ENCODE measurements around the gene CFAP91.

CFAP91 gene

DNA sequence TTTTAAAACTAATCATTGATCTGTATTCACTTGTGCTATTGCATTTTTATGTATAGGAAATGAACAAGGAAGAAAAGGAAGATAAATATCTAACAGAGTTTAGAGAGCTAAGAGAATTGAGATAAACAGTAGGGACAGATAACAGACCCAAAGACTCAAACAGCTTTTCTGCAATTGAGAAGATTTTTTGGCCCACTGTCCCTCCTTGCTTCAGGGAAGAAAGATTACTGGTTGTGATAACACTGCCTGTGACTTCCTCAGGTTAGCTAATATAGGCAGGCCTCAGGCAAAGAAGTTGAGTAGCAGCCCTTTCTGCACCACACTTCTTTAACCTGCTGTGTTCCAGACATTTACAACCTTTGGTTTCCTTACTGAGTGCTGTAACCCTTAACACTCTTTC is 22.9 kb upstream of the CFAP91 start:
- no peak overlapping the region for H3K14ac ChIP-seq (ENCODE audit: low read length)
- H3K18ac ChIP-seq (ENCODE audit: low read length) = no peak overlapping the region
- H4K91ac ChIP-seq (ENCODE audit: low read depth, low read length, poor library complexity) = no peak overlapping the region
- H3K9me3 ChIP-seq (replicated peaks in 1 of 2; ENCODE audit: control insufficient read depth in 2 of 2, insufficient read depth in 1 of 2, low read depth in 1 of 2, low read length in 2 of 2) = no peaks in the 10 kb centered on the region
- H2BK12ac ChIP-seq (ENCODE audit: low read length) = no peak overlapping the region
- no peak overlapping the region for H3K27ac ChIP-seq (replicated peaks; ENCODE audit: low read length)
- H2AK5ac ChIP-seq (ENCODE audit: low read depth, low read length) = no peak overlapping the region
- H3K27me3 ChIP-seq (ENCODE audit: control insufficient read depth in 3 of 3, insufficient read depth in 3 of 3, low read depth in 1 of 3, low read length in 3 of 3) = no peaks in the 10 kb centered on the region
- no peak overlapping the region for H3K9ac ChIP-seq (ENCODE audit: low read depth, low read length, poor library complexity)
- peaks cover 2 to 5% of the 10 kb centered on the region in 2 donors for H3K4me1 ChIP-seq (ENCODE audit: control insufficient read depth in 2 of 2, insufficient read depth in 1 of 2, low read depth in 1 of 2, low read length in 2 of 2)
- peaks cover 0 to 7% of the 10 kb centered on the region in 2 donors for H3K36me3 ChIP-seq (replicated peaks in 1 of 2; ENCODE audit: control insufficient read depth in 2 of 2, insufficient read depth in 2 of 2, low read length in 2 of 2)
- H3K4me2 ChIP-seq (ENCODE audit: insufficient read depth, low read length, poor library complexity, severe bottlenecking) = no peak overlapping the region
- H3K4ac ChIP-seq (ENCODE audit: low read length) = no peak overlapping the region
- H2BK5ac ChIP-seq (ENCODE audit: low read length) = no peak overlapping the region
- H3K23ac ChIP-seq (ENCODE audit: low read depth, low read length, poor library complexity) = no peak overlapping the region
- no peak overlapping the region for H3K4me3 ChIP-seq (ENCODE audit: low read length in 2 of 2)
- H2AFZ ChIP-seq (ENCODE audit: low read length) = no peak overlapping the region
- H4K8ac ChIP-seq (ENCODE audit: low read depth, low read length) = no peak overlapping the region
- H2BK120ac ChIP-seq (ENCODE audit: low read depth, low read length) = no peak overlapping the region
- no peak for DNase-seq (ENCODE audit: low spot score)
- no peak overlapping the region for H2BK15ac ChIP-seq (ENCODE audit: low read length)
- H3K79me1 ChIP-seq (ENCODE audit: low read depth, low read length) = no peaks in the 10 kb centered on the region

DNA sequence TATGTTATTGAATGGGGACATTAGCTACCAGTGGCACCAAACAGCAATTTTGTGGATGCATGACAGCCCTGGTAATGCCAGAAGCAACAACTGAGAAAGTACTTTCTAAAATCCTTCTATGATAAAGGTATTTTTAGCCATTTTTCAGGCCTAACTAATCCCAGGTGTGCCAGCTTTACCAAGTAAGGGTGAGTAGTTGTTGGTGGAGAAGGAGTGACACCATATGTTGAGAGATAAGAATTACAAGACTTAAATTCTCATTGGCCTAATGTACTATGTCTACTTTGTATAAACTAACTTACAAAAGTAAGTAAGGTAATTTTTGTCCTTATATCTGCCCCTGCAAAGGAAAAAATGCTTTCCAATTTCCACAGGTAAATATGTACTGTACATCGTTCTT is 21.5 kb upstream of the CFAP91 start:
- Histone ChIP-seq H3K14ac (ENCODE audit: low read length) (no peak overlapping the region), H2BK5ac (ENCODE audit: low read length) (no peak overlapping the region), H2AFZ (ENCODE audit: low read length) (no peak overlapping the region), H3K4me1 (ENCODE audit: control insufficient read depth in 2 of 2, insufficient read depth in 1 of 2, low read depth in 1 of 2, low read length in 2 of 2) (no peaks in the 10 kb centered on the region), H3K79me1 (ENCODE audit: low read depth, low read length) (no peaks in the 10 kb centered on the region), H3K9me3 (replicated peaks in 1 of 2; ENCODE audit: control insufficient read depth in 2 of 2, insufficient read depth in 1 of 2, low read depth in 1 of 2, low read length in 2 of 2) (no peaks in the 10 kb centered on the region), H3K4me2 (ENCODE audit: insufficient read depth, low read length, poor library complexity, severe bottlenecking) (no peak overlapping the region), H3K4me3 (ENCODE audit: low read length in 2 of 2) (no peak overlapping the region), H4K91ac (ENCODE audit: low read depth, low read length, poor library complexity) (no peak overlapping the region), H2BK120ac (ENCODE audit: low read depth, low read length) (no peak overlapping the region), H4K8ac (ENCODE audit: low read depth, low read length) (no peak overlapping the region), H3K36me3 (replicated peaks in 1 of 2; ENCODE audit: control insufficient read depth in 2 of 2, insufficient read depth in 2 of 2, low read length in 2 of 2) (no peaks in the 10 kb centered on the region), H3K18ac (ENCODE audit: low read length) (no peak overlapping the region), H2BK12ac (ENCODE audit: low read length) (no peak overlapping the region), H3K23ac (ENCODE audit: low read depth, low read length, poor library complexity) (no peak overlapping the region), H3K27ac (replicated peaks; ENCODE audit: low read length) (no peak overlapping the region), H3K4ac (ENCODE audit: low read length) (no peak overlapping the region), H2AK5ac (ENCODE audit: low read depth, low read length) (no peak overlapping the region), H3K27me3 (ENCODE audit: control insufficient read depth in 3 of 3, insufficient read depth in 3 of 3, low read depth in 1 of 3, low read length in 3 of 3) (no peaks in the 10 kb centered on the region), H3K9ac (ENCODE audit: low read depth, low read length, poor library complexity) (no peak overlapping the region), H2BK15ac (ENCODE audit: low read length) (no peak overlapping the region)
- no CpG with 5 or more reads among the region's 1 CpG for WGBS, 2 donors (ENCODE audit: extremely low coverage in 2 of 2, insufficient read length in 2 of 2, insufficient replicate concordance in 1 of 2)
- DNase-seq (ENCODE audit: low spot score) = no peak

DNA sequence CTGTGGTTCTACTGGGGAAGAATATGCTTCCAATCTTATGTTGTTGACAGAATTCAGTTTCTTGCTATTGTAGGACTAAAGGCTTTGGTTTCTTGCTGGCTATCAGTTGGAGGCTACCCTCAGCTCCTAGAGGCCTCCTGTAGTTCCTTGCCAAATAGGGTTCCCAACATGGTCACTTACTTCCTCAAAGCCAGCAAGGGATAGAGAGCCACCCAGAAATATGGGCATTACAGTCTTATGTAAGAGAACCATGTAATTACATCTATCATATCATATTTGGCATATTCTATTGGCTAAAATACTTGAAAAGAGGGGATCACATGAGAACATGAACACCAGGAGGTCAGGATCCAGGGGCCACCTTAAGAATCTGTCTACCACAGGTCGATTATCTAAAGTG is 19.4 kb upstream of the CFAP91 start:
- H3K18ac ChIP-seq (ENCODE audit: low read length) = no peak overlapping the region
- H4K8ac ChIP-seq (ENCODE audit: low read depth, low read length) = no peak overlapping the region
- no peak overlapping the region for H2BK5ac ChIP-seq (ENCODE audit: low read length)
- DNase-seq (ENCODE audit: low spot score) = no peak
- H2AK5ac ChIP-seq (ENCODE audit: low read depth, low read length) = no peak overlapping the region
- no peak overlapping the region for H2BK12ac ChIP-seq (ENCODE audit: low read length)
- H3K9me3 ChIP-seq (replicated peaks in 1 of 2; ENCODE audit: control insufficient read depth in 2 of 2, insufficient read depth in 1 of 2, low read depth in 1 of 2, low read length in 2 of 2) = no peaks in the 10 kb centered on the region
- no CpG with 5 or more reads among the region's 1 CpG for WGBS, 2 donors (ENCODE audit: extremely low coverage in 2 of 2, insufficient read length in 2 of 2, insufficient replicate concordance in 1 of 2)
- H3K4me3 ChIP-seq (ENCODE audit: low read length in 2 of 2) = no peak overlapping the region
- no peak overlapping the region for H3K27ac ChIP-seq (replicated peaks; ENCODE audit: low read length)
- no peak overlapping the region for H2AFZ ChIP-seq (ENCODE audit: low read length)
- H3K14ac ChIP-seq (ENCODE audit: low read length) = no peak overlapping the region
- H4K91ac ChIP-seq (ENCODE audit: low read depth, low read length, poor library complexity) = no peak overlapping the region
- H2BK15ac ChIP-seq (ENCODE audit: low read length) = no peak overlapping the region
- no peaks in the 10 kb centered on the region for H3K4me1 ChIP-seq (ENCODE audit: control insufficient read depth in 2 of 2, insufficient read depth in 1 of 2, low read depth in 1 of 2, low read length in 2 of 2)
- H3K79me1 ChIP-seq (ENCODE audit: low read depth, low read length) = no peaks in the 10 kb centered on the region
- peaks cover 0 to under 1% (median 0%) of the 10 kb centered on the region in 3 experiments for H3K27me3 ChIP-seq (ENCODE audit: control insufficient read depth in 3 of 3, insufficient read depth in 3 of 3, low read depth in 1 of 3, low read length in 3 of 3)
- no peak overlapping the region for H3K9ac ChIP-seq (ENCODE audit: low read depth, low read length, poor library complexity)
- no peak overlapping the region for H3K23ac ChIP-seq (ENCODE audit: low read depth, low read length, poor library complexity)
- no peak overlapping the region for H2BK120ac ChIP-seq (ENCODE audit: low read depth, low read length)
- H3K4me2 ChIP-seq (ENCODE audit: insufficient read depth, low read length, poor library complexity, severe bottlenecking) = no peak overlapping the region
- H3K36me3 ChIP-seq (replicated peaks in 1 of 2; ENCODE audit: control insufficient read depth in 2 of 2, insufficient read depth in 2 of 2, low read length in 2 of 2) = no peaks in the 10 kb centered on the region
- H3K4ac ChIP-seq (ENCODE audit: low read length) = no peak overlapping the region

- H3K9ac ChIP-seq (ENCODE audit: low read depth, low read length, poor library complexity) = no peak overlapping the region
- H2BK5ac ChIP-seq (ENCODE audit: low read length) = no peak overlapping the region
- H3K18ac ChIP-seq (ENCODE audit: low read length) = no peak overlapping the region
- H2AK5ac ChIP-seq (ENCODE audit: low read depth, low read length) = no peak overlapping the region
- no peak overlapping the region for H3K14ac ChIP-seq (ENCODE audit: low read length)
- DNase-seq (ENCODE audit: low spot score) = no peak
- H3K27ac ChIP-seq (replicated peaks; ENCODE audit: low read length) = no peak overlapping the region
- H3K4ac ChIP-seq (ENCODE audit: low read length) = no peak overlapping the region
- no peaks in the 10 kb centered on the region for H3K36me3 ChIP-seq (replicated peaks in 1 of 2; ENCODE audit: control insufficient read depth in 2 of 2, insufficient read depth in 2 of 2, low read length in 2 of 2)
- H4K8ac ChIP-seq (ENCODE audit: low read depth, low read length) = no peak overlapping the region
- H4K91ac ChIP-seq (ENCODE audit: low read depth, low read length, poor library complexity) = no peak overlapping the region
- H3K9me3 ChIP-seq (replicated peaks in 1 of 2; ENCODE audit: control insufficient read depth in 2 of 2, insufficient read depth in 1 of 2, low read depth in 1 of 2, low read length in 2 of 2) = no peaks in the 10 kb centered on the region
- H2BK12ac ChIP-seq (ENCODE audit: low read length) = no peak overlapping the region
- H2BK15ac ChIP-seq (ENCODE audit: low read length) = no peak overlapping the region
- WGBS, 2 donors (ENCODE audit: extremely low coverage in 2 of 2, insufficient read length in 2 of 2, insufficient replicate concordance in 1 of 2) = no CpG with 5 or more reads among the region's 4 CpGs
- no peaks in the 10 kb centered on the region for H3K4me1 ChIP-seq (ENCODE audit: control insufficient read depth in 2 of 2, insufficient read depth in 1 of 2, low read depth in 1 of 2, low read length in 2 of 2)
- no peaks in the 10 kb centered on the region for H3K79me1 ChIP-seq (ENCODE audit: low read depth, low read length)
- no peak overlapping the region for H3K4me3 ChIP-seq (ENCODE audit: low read length in 2 of 2)
- H3K4me2 ChIP-seq (ENCODE audit: insufficient read depth, low read length, poor library complexity, severe bottlenecking) = no peak overlapping the region
- H2AFZ ChIP-seq (ENCODE audit: low read length) = no peak overlapping the region
- no peak overlapping the region for H3K23ac ChIP-seq (ENCODE audit: low read depth, low read length, poor library complexity)
- H2BK120ac ChIP-seq (ENCODE audit: low read depth, low read length) = no peak overlapping the region
- peaks cover 0 to 12% (median 0%) of the 10 kb centered on the region in 3 experiments for H3K27me3 ChIP-seq (ENCODE audit: control insufficient read depth in 3 of 3, insufficient read depth in 3 of 3, low read depth in 1 of 3, low read length in 3 of 3)
These were observed 12.7 kb upstream of the CFAP91 start for GRCh38 chr3:119690043-119690656.
